Stimulated activated CD4-positive, alpha-beta T cell treated with anti-CD3 and anti-CD28 coated beads, TNF-alpha, amount 100 ng/mL, for 48 hours (primary cell): ENCODE data around the gene VPS52.

ENCODE experiments used
- DNase-seq, 3 donors: peaks; one replicate each; pipeline ENCODE4 v3.0.0-alpha.2; 2020; ENCODE audit warnings: low read depth in 3 of 3

The VPS52 gene, protein sequence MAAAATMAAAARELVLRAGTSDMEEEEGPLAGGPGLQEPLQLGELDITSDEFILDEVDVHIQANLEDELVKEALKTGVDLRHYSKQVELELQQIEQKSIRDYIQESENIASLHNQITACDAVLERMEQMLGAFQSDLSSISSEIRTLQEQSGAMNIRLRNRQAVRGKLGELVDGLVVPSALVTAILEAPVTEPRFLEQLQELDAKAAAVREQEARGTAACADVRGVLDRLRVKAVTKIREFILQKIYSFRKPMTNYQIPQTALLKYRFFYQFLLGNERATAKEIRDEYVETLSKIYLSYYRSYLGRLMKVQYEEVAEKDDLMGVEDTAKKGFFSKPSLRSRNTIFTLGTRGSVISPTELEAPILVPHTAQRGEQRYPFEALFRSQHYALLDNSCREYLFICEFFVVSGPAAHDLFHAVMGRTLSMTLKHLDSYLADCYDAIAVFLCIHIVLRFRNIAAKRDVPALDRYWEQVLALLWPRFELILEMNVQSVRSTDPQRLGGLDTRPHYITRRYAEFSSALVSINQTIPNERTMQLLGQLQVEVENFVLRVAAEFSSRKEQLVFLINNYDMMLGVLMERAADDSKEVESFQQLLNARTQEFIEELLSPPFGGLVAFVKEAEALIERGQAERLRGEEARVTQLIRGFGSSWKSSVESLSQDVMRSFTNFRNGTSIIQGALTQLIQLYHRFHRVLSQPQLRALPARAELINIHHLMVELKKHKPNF

DNA sequence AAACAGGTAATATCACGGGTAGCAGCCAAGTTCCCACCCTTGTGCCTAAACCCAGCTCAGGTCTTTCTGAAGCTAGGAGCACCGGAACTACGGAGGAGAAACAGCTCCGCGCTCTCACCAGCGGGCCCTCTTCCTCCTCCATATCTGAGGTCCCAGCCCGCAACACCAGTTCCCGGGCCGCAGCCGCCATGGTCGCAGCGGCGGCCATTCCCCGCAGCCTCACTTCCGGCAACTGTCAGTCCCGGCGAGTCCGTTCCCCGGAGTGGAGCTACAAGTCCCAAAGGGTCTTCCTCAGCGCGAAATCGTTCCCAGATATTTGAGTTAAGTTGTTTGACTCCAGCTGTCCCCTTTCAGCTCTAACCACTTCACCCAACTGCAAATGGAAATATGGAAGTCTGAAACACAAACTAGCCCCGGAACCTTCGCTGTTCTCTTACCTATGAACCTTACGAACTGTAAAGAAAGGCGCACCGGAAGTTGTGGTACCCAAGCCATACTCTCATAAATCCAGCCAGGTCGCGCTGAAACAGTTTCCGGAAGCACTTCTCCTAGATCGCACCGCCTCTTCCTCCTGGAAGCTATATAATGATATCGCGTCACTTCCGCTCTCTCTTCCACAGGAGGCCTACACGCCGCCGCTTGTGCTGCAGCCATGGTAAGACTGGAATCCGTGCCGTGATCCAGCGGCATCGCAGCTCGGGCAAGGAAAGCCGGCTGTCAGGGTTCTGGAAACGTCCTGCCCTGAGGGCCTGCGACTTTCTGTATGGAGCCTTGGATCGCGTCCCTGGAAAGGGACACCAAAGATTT is at the start of gene VPS52, which contains the start of gene RPS18:
TSS of gene VPS52 (minus strand) at position 409 of the 807 bp plus-strand sequence. CDS start at position 208, 201 bp downstream.
TSS of gene RPS18 (plus strand) at position 608 of the 807 bp plus-strand sequence. CDS start at position 653, 45 bp downstream.
- peak; percentile 76 to 89 (median 88) for DNase-seq

GRCh38 chr6:33321227-33321626 is 49.6 kb upstream of the VPS52 start:
- DNase-seq: no peak

DNA sequence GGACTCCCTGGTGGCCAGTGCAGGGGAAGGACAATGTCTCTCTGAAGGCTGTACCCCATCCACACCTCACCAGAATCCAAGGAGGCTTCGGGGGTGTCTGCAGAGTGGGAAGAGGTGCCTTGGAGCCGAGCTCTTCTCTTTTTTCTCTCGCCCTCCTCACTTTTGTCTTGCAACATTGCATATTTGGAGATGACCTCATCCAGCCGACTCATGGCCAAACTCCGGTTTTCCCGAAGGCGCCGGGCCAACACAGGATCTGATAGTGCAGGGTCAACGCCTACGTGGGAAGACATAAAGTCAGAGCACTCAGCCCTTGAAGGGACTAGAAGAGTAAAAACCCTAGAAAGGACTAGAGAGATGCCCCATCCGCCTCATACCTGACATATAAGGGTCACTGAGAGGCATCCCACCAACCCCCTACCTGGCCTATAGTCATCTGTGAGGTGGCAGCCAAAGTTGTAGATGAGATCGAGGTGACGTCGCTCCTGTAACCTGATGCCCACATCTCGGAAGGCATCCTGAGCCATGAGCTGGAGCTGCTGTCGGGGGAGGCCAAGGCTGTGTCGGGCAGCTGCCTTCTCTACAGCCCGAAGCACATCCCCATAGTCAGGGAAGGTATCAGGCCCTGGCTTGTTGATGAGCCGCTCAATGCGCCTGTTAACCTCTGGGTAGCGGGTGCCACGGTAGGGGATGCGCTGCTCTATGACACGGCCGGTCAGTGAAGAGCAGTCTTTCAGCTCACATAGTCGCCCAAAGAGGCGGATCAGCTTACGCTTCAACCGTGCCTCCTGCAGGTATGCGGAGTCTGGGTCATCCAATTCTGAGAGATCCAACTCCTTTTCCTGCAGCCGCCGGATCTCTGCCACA is 48.9 kb upstream of the VPS52 start:
- no peak for DNase-seq

DNA sequence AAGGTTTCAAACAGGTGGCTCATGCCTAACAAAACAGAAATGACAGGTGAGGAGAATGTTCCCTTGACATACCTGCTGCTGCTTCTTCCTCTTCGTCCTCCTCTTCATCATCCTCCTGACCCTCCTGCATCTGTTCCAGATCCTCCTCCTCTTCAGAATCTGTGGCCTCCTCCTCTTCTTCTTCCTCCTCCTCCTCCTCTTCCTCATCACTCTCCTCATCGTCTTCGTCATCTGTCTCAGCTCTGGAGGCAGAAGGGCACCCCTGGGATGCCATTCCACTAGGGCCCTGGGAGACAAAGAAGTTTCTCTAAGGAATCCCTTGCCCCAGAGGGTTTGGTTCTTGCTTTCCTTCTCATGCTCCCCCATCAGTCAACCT is 48.3 kb upstream of the VPS52 start:
- DNase-seq: no peak

GRCh38 chr6:33318426-33319073 is 46.9 kb upstream of the VPS52 start:
- DNase-seq: no peak

DNA sequence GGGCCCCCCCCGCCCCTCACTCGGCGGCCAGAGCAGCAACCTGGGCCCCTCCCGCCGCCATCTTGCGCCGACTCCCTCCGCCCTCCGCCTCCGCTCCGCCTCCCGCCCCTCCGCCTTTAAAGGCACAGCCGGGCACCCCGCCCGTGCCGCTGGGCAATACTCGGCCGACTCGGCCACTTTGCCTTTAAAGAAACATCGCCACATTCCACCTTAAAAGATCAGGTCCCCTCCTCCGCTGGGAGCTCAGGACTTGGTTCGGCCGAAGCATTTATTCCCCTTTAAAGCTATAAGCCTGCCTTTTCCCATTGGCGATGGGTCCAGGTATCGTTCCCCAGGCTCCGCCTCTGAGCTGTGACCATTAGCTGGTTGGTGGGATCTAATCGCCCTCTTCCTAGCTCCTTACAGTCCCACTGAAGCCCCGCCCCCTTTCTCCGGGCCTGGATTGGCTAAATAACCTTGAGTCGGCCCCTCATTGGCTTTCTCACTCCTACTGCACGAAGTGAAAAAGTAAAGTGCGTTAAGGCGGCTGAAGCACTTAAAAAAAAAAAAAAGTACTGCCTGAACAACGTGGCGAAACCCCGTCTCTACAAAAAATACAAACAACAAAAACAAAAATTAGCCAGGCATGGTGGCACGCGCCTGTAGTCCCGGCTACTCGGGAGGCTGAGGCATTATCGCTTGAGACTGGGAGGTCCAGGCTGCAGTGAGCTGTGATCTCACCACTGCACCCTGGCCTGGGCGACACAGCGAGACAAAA is 46.2 kb upstream of the VPS52 start, which contains the start of gene ZBTB22:
TSS of gene ZBTB22 (minus strand) at position 76 of the 757 bp plus-strand sequence. CDS start 828 bp downstream, outside the sequence.
- peak; percentile 91 to 98 (median 91) for DNase-seq

- peak in 1 of 3 donors; percentile 74 for DNase-seq
Observed at GRCh38 chr6:33317419-33317668, 45.7 kb upstream of the VPS52 start.

DNA sequence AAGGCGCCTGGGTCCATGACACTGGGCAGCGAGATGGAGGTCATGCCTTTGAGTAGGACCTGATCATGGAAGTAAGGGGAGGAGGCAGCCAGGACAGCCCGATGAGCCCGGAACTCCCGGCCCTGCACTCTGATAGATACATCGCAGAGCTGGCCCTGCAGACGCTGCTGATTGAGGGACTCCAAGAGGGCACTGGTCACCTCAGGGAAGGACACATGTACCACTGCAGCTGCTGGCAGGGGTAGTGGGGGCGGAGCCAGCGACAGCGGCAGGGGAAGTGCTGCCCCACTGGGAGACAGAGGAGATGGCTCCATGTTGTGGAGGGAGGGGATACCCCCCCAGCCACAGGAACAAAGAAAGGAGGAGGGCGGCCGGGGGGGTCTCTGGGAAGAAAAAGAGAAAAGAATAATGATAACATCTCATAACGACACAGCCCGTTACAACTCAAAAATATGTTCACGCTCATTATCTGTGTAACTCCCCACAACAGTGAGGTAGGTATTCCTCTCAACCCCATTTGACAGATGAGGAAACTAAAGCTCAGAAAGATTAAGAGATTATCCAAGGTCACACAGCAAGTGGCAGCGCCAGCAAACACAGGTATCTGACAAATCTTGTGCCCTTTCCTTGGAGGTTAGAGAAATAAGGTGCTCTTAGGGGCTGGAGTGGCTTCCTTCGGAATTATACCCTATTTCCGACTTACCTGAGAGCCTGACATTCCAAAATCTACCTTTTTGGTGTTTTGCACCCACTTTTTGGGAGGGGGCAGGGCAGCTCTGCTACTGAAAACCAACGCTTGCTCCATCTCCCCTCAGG is 45.1 kb upstream of the VPS52 start:
- DNase-seq: no peak

GRCh38 chr6:33315793-33316602 is 44.3 kb upstream of the VPS52 start:
- no peak for DNase-seq

GRCh38 chr6:33314943-33315792 is 43.5 kb upstream of the VPS52 start:
- DNase-seq: no peak

GRCh38 chr6:33314515-33314942 is 42.9 kb upstream of the VPS52 start:
- peak in 1 of 3 donors; percentile 48 for DNase-seq

DNA sequence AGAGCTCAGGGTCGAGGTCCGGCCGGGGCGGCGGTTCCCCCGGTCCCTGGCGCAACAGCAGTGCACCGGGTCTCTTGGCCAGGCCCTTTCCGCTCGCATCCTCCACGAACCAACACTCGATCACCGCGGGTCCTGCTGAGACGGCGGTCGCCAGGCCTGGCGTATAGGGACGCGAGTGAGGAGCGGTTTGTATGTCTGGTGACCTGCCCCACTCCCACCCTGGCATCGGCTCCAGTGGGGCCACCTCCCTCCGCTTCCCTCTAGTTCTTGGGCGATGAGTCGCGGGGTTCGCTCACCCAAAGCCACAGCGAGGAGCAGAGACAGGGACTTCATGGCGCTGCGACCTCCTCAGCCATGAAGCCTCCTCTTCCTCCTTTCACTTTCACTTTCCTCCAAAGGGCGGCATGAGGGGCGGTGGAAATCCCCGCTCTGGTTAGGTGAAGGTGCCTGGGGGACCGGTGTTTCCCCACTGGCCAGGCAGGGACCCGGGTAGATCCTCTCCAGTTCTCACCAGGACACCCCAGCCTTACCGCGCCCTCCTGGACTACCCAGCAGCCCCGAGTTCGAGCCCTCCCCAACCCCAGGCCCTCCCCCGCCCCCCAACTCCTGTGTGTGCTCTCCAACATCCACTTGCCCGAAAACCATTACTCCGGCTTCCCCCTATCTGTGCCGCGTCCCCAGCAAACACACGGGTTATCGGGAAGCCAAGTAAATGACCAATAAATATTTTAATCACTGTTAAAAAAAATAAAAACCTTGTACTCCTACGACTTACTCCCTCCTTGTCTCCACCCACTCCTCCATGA is 42.2 kb upstream of the VPS52 start, which contains the start of gene TAPBP:
TSS of gene TAPBP (minus strand) at position 370 of the 806 bp plus-strand sequence. CDS start at position 333, 37 bp downstream.
- peak; percentile 62 to 75 (median 63) for DNase-seq

DNA sequence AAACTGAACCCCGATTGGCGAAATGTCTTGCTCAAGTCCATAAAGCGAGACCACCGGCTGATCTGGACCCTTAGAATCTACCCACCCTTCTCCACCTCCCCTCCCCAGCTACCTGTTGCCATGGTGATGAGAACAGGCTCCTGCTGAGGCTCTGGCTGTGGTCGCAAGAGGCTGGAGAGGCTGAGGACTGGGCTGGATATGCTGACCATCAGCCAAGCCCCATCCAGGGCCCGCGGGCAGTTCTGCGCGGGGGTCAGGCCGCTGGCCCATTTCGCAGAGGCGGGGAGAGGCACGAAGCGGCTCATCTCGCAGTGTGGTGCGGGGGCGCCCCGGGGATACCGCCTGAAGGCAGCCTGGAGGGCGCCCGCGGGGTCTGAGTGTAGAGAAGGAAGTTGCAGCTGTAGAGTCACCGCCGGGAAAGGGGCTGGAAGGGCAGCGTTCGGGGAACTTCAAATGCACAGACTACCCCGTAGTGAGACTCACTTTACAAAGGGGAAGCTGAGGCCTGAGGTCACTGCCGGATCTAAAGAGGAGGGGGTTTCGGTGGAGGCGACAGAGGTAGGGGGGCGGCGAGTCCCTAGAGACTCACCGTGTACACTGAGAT is 41.5 kb upstream of the VPS52 start:
- peak in 1 of 3 donors; percentile 40 for DNase-seq

DNA sequence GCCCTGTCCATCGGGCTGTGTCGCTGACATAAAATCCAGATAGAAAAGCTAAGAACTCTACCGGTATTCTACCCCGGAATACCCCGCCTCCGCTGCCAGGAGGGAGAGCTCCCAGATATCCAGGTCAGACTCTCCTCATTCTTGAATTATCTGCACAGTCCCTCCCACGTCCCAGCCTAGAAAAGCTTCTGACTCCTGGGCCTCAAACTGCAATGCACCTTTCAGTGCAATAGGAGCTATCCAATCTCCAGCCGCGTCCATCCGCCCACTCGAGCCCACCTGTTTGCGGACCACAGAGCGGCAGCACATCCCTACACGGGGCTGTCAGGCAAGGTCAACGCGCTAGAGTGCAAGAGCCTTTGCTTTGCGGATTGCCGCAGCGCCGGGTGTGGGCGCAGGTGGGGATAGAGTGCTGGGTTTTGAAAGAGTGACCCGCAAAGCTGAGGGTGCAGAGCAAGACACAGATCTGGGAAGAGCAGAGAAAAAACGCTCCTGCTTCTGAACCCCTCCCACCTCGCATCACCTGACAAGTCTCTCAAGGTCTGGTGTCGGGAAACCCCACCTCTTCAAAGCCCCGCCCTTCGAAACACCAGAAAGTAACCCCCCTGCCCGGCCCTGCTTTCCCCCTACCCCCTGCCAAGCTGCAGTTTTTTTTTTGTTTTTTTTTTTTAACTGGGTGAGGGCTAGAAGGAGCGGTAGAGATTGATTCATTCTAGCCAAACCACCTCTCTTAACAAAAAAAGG is 40.9 kb upstream of the VPS52 start:
- peak in 1 of 3 donors; percentile 80 for DNase-seq

DNA sequence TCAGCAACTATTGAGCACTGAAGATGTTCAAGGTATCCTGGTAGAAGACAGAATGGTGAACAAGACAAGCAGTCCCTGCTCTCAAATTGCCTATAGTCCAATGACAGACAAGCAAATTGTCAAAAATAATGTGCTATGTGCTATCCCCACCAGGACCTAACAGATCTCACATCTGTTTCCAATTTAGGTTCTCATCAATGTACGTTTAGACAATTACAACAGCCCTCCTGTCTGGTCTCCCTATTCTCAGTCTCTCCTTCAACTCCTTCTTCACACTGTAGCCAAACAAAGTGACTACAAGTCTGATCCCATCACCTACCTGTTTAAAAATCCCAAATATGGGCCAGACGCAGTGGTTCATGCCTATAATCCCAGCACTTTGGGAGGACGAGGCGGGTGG is 34.7 kb upstream of the VPS52 start:
- no peak for DNase-seq
